ENCODE results near the gene CLN5.
A peak's percentile ranks its signal among the peaks of the same experiment; 100 is the strongest.

CLN5 gene

GRCh38 chr13:77034881-77035280, 43.0 kb downstream of the CLN5 start:
- no peak for DNase-seq
- H3K9me3 ChIP-seq (ENCODE audit: severe bottlenecking) = no peaks in the 10 kb centered on the region
- H3K27me3 ChIP-seq (ENCODE audit: insufficient read depth, low read depth, severe bottlenecking) = no peaks in the 10 kb centered on the region
- no peak for TF ChIP-seq CTCF (IDR thresholded peaks at IDR 0.05; ENCODE audit: low read depth, low read length)
- no peak overlapping the region for H3K27ac ChIP-seq
- H3K4me3 ChIP-seq (ENCODE audit: low read depth, low read length) = no peak overlapping the region
- no peaks in the 10 kb centered on the region for H3K36me3 ChIP-seq

- Histone ChIP-seq H3K27me3 (ENCODE audit: insufficient read depth, low read depth, severe bottlenecking) (no peaks in the 10 kb centered on the region), H3K9me3 (ENCODE audit: severe bottlenecking) (no peaks in the 10 kb centered on the region), H3K36me3 (no peaks in the 10 kb centered on the region), H3K4me3 (ENCODE audit: low read depth, low read length) (no peak overlapping the region), H3K27ac (no peak overlapping the region)
- no peak for DNase-seq
- TF ChIP-seq CTCF (IDR thresholded peaks at IDR 0.05; ENCODE audit: low read depth, low read length) = no peak
Observed at GRCh38 chr13:77036279-77036678, 44.4 kb downstream of the CLN5 start.

GRCh38 chr13:77038907-77039480, 47.1 kb downstream of the CLN5 start:
- no peaks in the 10 kb centered on the region for H3K9me3 ChIP-seq (ENCODE audit: severe bottlenecking)
- peak overlapping the region; percentile 25; the same call in 1 of the 2 replicates for H3K27ac ChIP-seq
- H3K27me3 ChIP-seq (ENCODE audit: insufficient read depth, low read depth, severe bottlenecking) = no peaks in the 10 kb centered on the region
- TF ChIP-seq CTCF (IDR thresholded peaks at IDR 0.05; ENCODE audit: low read depth, low read length) = no peak
- no peak for DNase-seq
- H3K36me3 ChIP-seq = no peaks in the 10 kb centered on the region
- no peak overlapping the region for H3K4me3 ChIP-seq (ENCODE audit: low read depth, low read length)

- H3K36me3 ChIP-seq = no peaks in the 10 kb centered on the region
- peak overlapping the region; percentile 9; the same call in 1 of the 2 replicates for H3K4me3 ChIP-seq (ENCODE audit: low read depth, low read length)
- no peak for TF ChIP-seq CTCF (IDR thresholded peaks at IDR 0.05; ENCODE audit: low read depth, low read length)
- peak overlapping the region; percentile 67; the same call in 1 of the 2 replicates for H3K27ac ChIP-seq
- no peak for DNase-seq
- no peaks in the 10 kb centered on the region for H3K9me3 ChIP-seq (ENCODE audit: severe bottlenecking)
- no peaks in the 10 kb centered on the region for H3K27me3 ChIP-seq (ENCODE audit: insufficient read depth, low read depth, severe bottlenecking)
Observed at GRCh38 chr13:77040076-77040475, 48.2 kb downstream of the CLN5 start.

- Histone ChIP-seq H3K27me3 (ENCODE audit: insufficient read depth, low read depth, severe bottlenecking) (no peaks in the 10 kb centered on the region), H3K9me3 (ENCODE audit: severe bottlenecking) (no peaks in the 10 kb centered on the region), H3K36me3 (no peaks in the 10 kb centered on the region), H3K27ac (peak overlapping the region; percentile 67), H3K4me3 (ENCODE audit: low read depth, low read length) (peak overlapping the region; percentile 9)
- peak; percentile 42 for DNase-seq
- no peak for TF ChIP-seq CTCF (IDR thresholded peaks at IDR 0.05; ENCODE audit: low read depth, low read length)
Observed at GRCh38 chr13:77040835-77041234, 49.0 kb downstream of the CLN5 start.

- Histone ChIP-seq H3K9me3 (ENCODE audit: severe bottlenecking) (no peaks in the 10 kb centered on the region), H3K27ac (no peak overlapping the region), H3K27me3 (ENCODE audit: insufficient read depth, low read depth, severe bottlenecking) (no peaks in the 10 kb centered on the region), H3K4me3 (ENCODE audit: low read depth, low read length) (no peak overlapping the region), H3K36me3 (no peaks in the 10 kb centered on the region)
- TF ChIP-seq CTCF (IDR thresholded peaks at IDR 0.05; ENCODE audit: low read depth, low read length) = no peak
- DNase-seq = no peak
Observed at GRCh38 chr13:77042566-77043177, 50.8 kb downstream of the CLN5 start.
